Frontal cortex (tissue), 4 donors: ENCODE results near the gene U2AF1L4. TPM values are rescaled to one million over a fixed set of nuclear protein-coding genes. Genes with fewer than 3 reads are reported as not detected.
"Not testable (repeated sequence)": the region's sequence is repeated elsewhere in the genome, so short reads cannot be mapped to it uniquely, and the experiment has no call there.

Source experiments
- DNase-seq, 2 donors: peaks; one replicate each; pipeline ENCODE4 v3.0.0; 2012; ENCODE audit warnings: low spot score in 2 of 2
- FAIRE-seq: peaks from 2 replicates; lab custom pipeline; 2012; peaks lifted over from hg19 to GRCh38; lab: Jason Lieb, UNC
- total RNA-seq: library from RNA; depleted of rRNA; stranded (reverse); fragments of >200 nt; gene quantifications from one replicate; pipeline ENCODE4 v1.2.3, GENCODE V29; 2014
- donor health status: control.
- donor health status: control.
- donor health status: control.

Gene U2AF1L4
- total RNA-seq, 1 donor from 2014 or later: 9.4 TPM

- FAIRE-seq (no peak), DNase-seq (no peak)
Observed at GRCh38 chr19:35731353-35731752, 13.9 kb downstream of the U2AF1L4 start.

- no peak for DNase-seq
- FAIRE-seq: no peak
Observed at GRCh38 chr19:35730326-35730725, 14.9 kb downstream of the U2AF1L4 start.

GRCh38 chr19:35729763-35730162, 15.5 kb downstream of the U2AF1L4 start:
- no peak for DNase-seq
- FAIRE-seq: no peak

- FAIRE-seq: no peak
- no peak for DNase-seq
Observed at GRCh38 chr19:35729021-35729420, 16.2 kb downstream of the U2AF1L4 start.

GRCh38 chr19:35727956-35728706, 17.1 kb downstream of the U2AF1L4 start:
- DNase-seq: no peak
- no peak for FAIRE-seq

- no peak for FAIRE-seq
- DNase-seq: no peak
Observed at GRCh38 chr19:35727053-35727955, 17.9 kb downstream of the U2AF1L4 start.

GRCh38 chr19:35725216-35725861, 19.9 kb downstream of the U2AF1L4 start:
- FAIRE-seq: no peak
- DNase-seq: no peak

- FAIRE-seq: no peak
- no peak for DNase-seq
Observed at GRCh38 chr19:35724560-35724959, 20.7 kb downstream of the U2AF1L4 start.

- not testable (repeated sequence) for DNase-seq, FAIRE-seq
Observed at GRCh38 chr19:35724132-35724531, 21.1 kb downstream of the U2AF1L4 start.

GRCh38 chr19:35723671-35724070, 21.5 kb downstream of the U2AF1L4 start:
- FAIRE-seq (no peak), DNase-seq (no peak)

- DNase-seq: no peak
- no peak for FAIRE-seq
Observed at GRCh38 chr19:35722897-35723296, 22.3 kb downstream of the U2AF1L4 start.

- DNase-seq (no peak), FAIRE-seq (no peak)
Observed at GRCh38 chr19:35722461-35722860, 22.8 kb downstream of the U2AF1L4 start.

GRCh38 chr19:35721374-35721773, 23.8 kb downstream of the U2AF1L4 start:
- DNase-seq: no peak
- FAIRE-seq: no peak

- DNase-seq: no peak
- no peak for FAIRE-seq
Observed at GRCh38 chr19:35720648-35721047, 24.6 kb downstream of the U2AF1L4 start.

- DNase-seq (no peak), FAIRE-seq (no peak)
Observed at GRCh38 chr19:35720163-35720524, 25.1 kb downstream of the U2AF1L4 start.

GRCh38 chr19:35719402-35720162, 25.6 kb downstream of the U2AF1L4 start:
- DNase-seq (no peak), FAIRE-seq (no peak)

GRCh38 chr19:35718345-35719041, 26.7 kb downstream of the U2AF1L4 start:
- no peak for FAIRE-seq

GRCh38 chr19:35717665-35718344, 27.4 kb downstream of the U2AF1L4 start, which contains the start of gene KMT2B:
Gene KMT2B (plus strand): TSS chr19:35718003. CDS start chr19:35718019, 16 bp downstream.
- FAIRE-seq: no peak
- peak; percentile 100 for DNase-seq

More at GRCh38 chr19:35718345-35719041, 26.7 kb downstream of the U2AF1L4 start:
- peak; percentile 59 to 63 for DNase-seq
